Thyroid gland (tissue), 4 donors: Measurements from ENCODE around the gene ZNF248. TPM values are rescaled to one million over a fixed set of nuclear protein-coding genes. Genes with fewer than 3 reads are reported as not detected.

Source experiments
- DNase-seq, 2 donors: peaks; one replicate each; pipeline ENCODE4 v3.0.0-alpha.2; 2019
- H3K27ac ChIP-seq, 3 donors: fragments of 200-600 bp; sonication (generic); 1 replicate in 2 of 3; 2 replicates in 1 of 3; pipeline ENCODE4 v1.5.1; 2016 to 2019; ENCODE audit warnings: mild to moderate bottlenecking in 1 of 3, moderate library complexity in 1 of 3
- H3K27me3 ChIP-seq: fragments of 200-600 bp; sonication (generic); one replicate; pipeline ENCODE4 v1.5.1; 2019
- H3K36me3 ChIP-seq, 2 donors: fragments of 200-600 bp; sonication (generic); one replicate each; pipeline ENCODE4 v1.5.1; 2016 to 2019
- H3K4me1 ChIP-seq, 2 donors: fragments of 200-600 bp; sonication (generic); one replicate each; pipeline ENCODE4 v1.5.1; 2017 to 2019
- H3K4me3 ChIP-seq, 3 donors: fragments of 200-600 bp; sonication (generic); replicated peaks in 1 of 3; 1 replicate in 2 of 3; 2 replicates in 1 of 3; pipeline ENCODE4 v1.5.1; 2016; ENCODE audit warnings: mild to moderate bottlenecking in 1 of 3
- H3K9me3 ChIP-seq: fragments of 200-600 bp; sonication (generic); one replicate; pipeline ENCODE4 v1.5.1; 2017
- POLR2A ChIP-seq, 2 donors: fragments of 450-650 bp; IDR thresholded peaks; one replicate each; pipeline ENCODE4 v1.6.1; 2017; ENCODE audit warnings: antibody characterized with exemption in 2 of 2, mild to moderate bottlenecking in 2 of 2, moderate library complexity in 1 of 2
- WGBS, 2 donors: methylation state at CpG; one replicate each; pipeline ENCODE4 v1.1.5; 2017; 5-methylcytosine and 5-hydroxymethylcytosine counted together
- intact Hi-C: fragments of 100-400 bp; cut with DNase I; formaldehyde crosslinking; loops from one replicate; pipeline ENCODE4 v1.15.1; 2023
- total RNA-seq, 4 donors: library from RNA; depleted of rRNA; stranded (reverse); fragments of >200 nt; gene quantifications; one replicate each; pipeline ENCODE4 v1.2.3, GENCODE V29; 2016
- TF ChIP-seq, protein P1 (sequence below), 6 experiments: fragments of 200-600 bp in 3 of 6; fragments of 450-650 bp in 3 of 6; sonication (generic) in 3 of 6; IDR thresholded peaks; one replicate each; pipeline ENCODE4 v1.5.1; 2016 to 2019; ENCODE audit warnings: antibody characterized with exemption in 6 of 6, mild to moderate bottlenecking in 2 of 6, inconsistent platforms in 1 of 6, moderate library complexity in 1 of 6

The ZNF248 gene
- total RNA-seq, 4 donors from 2014 or later = 27.5 to 43.1 (median 29.5) TPM

DNA sequence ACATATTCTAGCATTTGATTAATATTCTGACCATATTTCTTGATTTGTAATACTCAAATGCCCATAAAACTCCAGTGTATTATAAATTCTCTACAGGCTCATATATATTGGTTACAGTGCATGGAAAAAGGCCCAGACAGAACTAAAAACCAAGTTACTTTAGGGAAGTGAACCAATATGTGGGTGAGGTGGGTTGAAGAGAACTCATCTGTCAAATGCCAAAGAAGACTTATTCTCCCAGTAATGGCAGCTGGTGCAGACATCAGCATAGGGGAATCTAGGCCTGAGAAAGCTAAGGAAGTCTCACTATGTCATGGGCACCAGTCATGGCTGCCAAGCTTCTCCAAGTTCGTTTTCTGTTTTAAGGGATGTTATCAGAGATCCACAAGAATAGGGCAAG lies 30.6 kb downstream of the ZNF248 start:
- H3K27me3 ChIP-seq = no peaks in the 10 kb centered on the region
- no peak overlapping the region for H3K4me3 ChIP-seq
- no peak overlapping the region for H3K27ac ChIP-seq
- DNase-seq = no peak
- TF ChIP-seq POLR2A (IDR thresholded peaks at IDR 0.05) = no peak
- 89 to 100% methylated on average over 1 of the region's 1 CpG for WGBS, 2 donors
- H3K36me3 ChIP-seq = peaks cover 33 to 41% of the 10 kb centered on the region in 2 donors
- H3K4me1 ChIP-seq = no peaks in the 10 kb centered on the region
- intact Hi-C loops = no loop called here
- no peaks in the 10 kb centered on the region for H3K9me3 ChIP-seq

DNA sequence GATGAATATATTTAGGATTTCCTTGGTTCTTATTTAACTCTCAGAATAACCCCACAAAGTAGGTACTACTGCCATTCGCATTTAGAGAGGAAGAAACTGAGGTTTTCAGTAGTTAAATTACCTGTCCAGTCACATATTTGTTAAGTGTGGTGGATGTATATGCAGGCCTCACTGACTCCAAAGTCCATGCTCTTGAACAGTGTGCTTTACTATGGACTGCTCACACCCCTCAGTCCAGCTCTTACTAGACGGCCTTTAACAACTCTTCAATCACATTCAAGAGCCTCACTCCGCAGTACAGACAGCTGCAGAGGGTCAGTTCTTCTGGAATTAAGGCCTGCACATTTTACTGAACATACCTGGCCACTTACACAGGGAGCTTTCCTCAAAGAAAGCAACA lies 36.2 kb downstream of the ZNF248 start:
- H3K36me3 ChIP-seq = no peaks in the 10 kb centered on the region
- DNase-seq = no peak
- intact Hi-C loops = no loop called here
- no peak overlapping the region for H3K27ac ChIP-seq
- TF ChIP-seq, protein P1, sequence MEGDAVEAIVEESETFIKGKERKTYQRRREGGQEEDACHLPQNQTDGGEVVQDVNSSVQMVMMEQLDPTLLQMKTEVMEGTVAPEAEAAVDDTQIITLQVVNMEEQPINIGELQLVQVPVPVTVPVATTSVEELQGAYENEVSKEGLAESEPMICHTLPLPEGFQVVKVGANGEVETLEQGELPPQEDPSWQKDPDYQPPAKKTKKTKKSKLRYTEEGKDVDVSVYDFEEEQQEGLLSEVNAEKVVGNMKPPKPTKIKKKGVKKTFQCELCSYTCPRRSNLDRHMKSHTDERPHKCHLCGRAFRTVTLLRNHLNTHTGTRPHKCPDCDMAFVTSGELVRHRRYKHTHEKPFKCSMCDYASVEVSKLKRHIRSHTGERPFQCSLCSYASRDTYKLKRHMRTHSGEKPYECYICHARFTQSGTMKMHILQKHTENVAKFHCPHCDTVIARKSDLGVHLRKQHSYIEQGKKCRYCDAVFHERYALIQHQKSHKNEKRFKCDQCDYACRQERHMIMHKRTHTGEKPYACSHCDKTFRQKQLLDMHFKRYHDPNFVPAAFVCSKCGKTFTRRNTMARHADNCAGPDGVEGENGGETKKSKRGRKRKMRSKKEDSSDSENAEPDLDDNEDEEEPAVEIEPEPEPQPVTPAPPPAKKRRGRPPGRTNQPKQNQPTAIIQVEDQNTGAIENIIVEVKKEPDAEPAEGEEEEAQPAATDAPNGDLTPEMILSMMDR (IDR thresholded peaks at IDR 0.05) = no peak
- TF ChIP-seq POLR2A (IDR thresholded peaks at IDR 0.05) = no peak
- no peak overlapping the region for H3K4me3 ChIP-seq
- no peaks in the 10 kb centered on the region for H3K27me3 ChIP-seq
- WGBS, 2 donors = 92 to 93% methylated on average over 3 of the region's 3 CpGs
- H3K4me1 ChIP-seq = no peaks in the 10 kb centered on the region
- no peaks in the 10 kb centered on the region for H3K9me3 ChIP-seq

DNA sequence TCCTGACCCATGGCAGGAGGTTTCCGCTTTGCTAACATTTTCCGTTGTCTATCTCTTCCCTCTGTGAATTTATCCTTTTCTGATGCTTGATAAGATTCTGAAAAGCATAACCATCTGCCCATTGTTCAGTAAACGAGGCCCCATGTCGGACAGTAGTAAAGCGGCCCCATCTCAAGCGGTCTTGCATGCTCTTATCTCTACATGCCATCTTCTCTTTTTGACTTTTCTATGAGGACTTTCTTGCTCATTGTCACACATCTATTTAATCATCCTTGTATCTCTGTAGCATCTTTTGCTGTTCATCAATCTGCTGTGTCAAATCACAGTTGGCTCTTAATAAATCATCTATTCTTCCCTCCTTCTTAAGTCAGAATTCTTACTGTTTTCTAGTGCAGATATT lies 37.6 kb downstream of the ZNF248 start:
- TF ChIP-seq, protein P1 (IDR thresholded peaks at IDR 0.05) = no peak
- TF ChIP-seq POLR2A (IDR thresholded peaks at IDR 0.05) = no peak
- no peak overlapping the region for H3K27ac ChIP-seq
- no peaks in the 10 kb centered on the region for H3K4me1 ChIP-seq
- 96 to 97% methylated on average over 6 of the region's 6 CpGs for WGBS, 2 donors
- intact Hi-C loops = no loop called here
- H3K36me3 ChIP-seq = no peaks in the 10 kb centered on the region
- no peak overlapping the region for H3K4me3 ChIP-seq
- H3K9me3 ChIP-seq = no peaks in the 10 kb centered on the region
- DNase-seq = no peak
- H3K27me3 ChIP-seq = no peaks in the 10 kb centered on the region

DNA sequence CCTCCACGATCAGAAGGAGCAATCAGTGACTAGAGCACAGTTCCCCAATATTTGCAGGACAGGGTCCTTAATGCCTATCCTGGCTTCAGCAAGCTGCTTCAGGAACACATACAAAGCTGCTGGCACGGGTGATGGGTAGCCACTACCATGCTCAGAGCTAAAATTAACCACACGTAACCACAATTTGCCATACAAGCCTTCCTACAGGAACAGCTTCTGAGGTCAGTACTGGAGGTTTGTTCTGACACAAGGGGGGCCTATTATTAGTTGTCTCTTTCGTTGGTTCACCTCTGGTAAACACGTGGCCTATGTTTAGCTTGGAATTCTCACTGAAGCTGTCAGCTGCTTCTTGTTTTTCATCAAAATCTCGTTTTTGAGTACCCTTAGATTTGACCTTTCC lies 41.1 kb downstream of the ZNF248 start:
- intact Hi-C loops = no loop called here
- 77 to 83% methylated on average over 6 of the region's 6 CpGs for WGBS, 2 donors
- H3K9me3 ChIP-seq = no peaks in the 10 kb centered on the region

DNA sequence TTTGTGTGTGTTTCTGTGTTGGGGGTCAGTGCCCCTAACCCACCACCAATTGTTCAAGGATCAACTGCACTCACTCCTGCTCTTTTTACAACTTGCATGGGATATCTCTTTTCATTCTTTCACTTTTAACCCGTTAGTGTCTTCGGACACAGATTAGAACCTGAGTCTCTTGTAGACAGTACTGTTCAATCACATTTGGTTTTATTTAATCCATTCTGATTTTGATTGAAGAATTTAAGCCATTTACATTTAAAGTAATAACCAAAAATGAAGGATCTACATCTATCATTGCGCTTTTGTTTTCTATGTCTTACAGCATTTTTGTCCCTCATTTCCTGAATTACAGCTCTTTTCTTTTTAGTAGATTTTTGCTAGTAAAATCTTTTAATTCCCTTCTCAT lies 43.6 kb downstream of the ZNF248 start:
- 97 to 98% methylated on average over 3 of the region's 3 CpGs for WGBS, 2 donors
- Histone ChIP-seq H3K36me3 (no peaks in the 10 kb centered on the region), H3K4me1 (no peaks in the 10 kb centered on the region), H3K27ac (no peak overlapping the region), H3K27me3 (no peaks in the 10 kb centered on the region), H3K4me3 (no peak overlapping the region), H3K9me3 (no peaks in the 10 kb centered on the region)
- no peak for DNase-seq
- no peak for TF ChIP-seq POLR2A (IDR thresholded peaks at IDR 0.05)
- TF ChIP-seq, protein P1 (IDR thresholded peaks at IDR 0.05) = no peak
- intact Hi-C loops = no loop called here

More for the DNA sequence above, 41.1 kb downstream of the ZNF248 start:
- Histone ChIP-seq H3K4me1 (no peaks in the 10 kb centered on the region), H3K27me3 (no peaks in the 10 kb centered on the region), H3K36me3 (no peaks in the 10 kb centered on the region), H3K27ac (no peak overlapping the region), H3K4me3 (no peak overlapping the region)
- DNase-seq = no peak
- TF ChIP-seq, protein P1 (IDR thresholded peaks at IDR 0.05) = no peak

DNA sequence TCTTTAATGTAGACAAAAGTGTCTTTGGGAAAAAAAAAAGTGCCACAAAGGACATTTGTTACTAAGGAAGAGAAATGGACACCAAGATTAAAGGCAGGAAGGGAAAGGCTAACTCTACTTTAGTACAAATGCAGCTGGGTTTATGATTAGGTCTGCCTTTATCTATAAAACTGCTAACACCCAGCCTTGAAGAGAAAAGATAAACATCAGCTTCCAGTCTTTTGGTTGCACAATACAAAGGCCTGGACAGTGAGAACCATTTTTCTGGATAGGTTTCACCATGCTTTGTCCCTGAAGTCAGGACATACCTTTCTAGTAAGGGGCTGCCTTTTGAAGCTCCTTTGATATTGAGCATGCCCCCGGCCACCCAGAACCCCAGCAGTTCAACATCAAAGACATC lies 45.1 kb downstream of the ZNF248 start:
- Histone ChIP-seq H3K4me1 (no peaks in the 10 kb centered on the region), H3K27me3 (no peaks in the 10 kb centered on the region), H3K9me3 (no peaks in the 10 kb centered on the region), H3K27ac (no peak overlapping the region), H3K4me3 (no peak overlapping the region), H3K36me3 (no peaks in the 10 kb centered on the region)
- TF ChIP-seq POLR2A (IDR thresholded peaks at IDR 0.05) = no peak
- TF ChIP-seq, protein P1 (IDR thresholded peaks at IDR 0.05) = no peak
- intact Hi-C loops = no loop called here
- no peak for DNase-seq
- WGBS, 2 donors = 0 to 92% methylated on average over 1 of the region's 1 CpG
